Ishikawa (cell line): ENCODE measurements around the gene CAPS.

Experiments used
- CEBPB ChIP-seq: IDR thresholded peaks from 2 replicates; pipeline ENCODE4 v1.6.1; 2012
- CREB1 ChIP-seq: IDR thresholded peaks from 2 replicates; pipeline ENCODE4 v1.6.1; 2012; ENCODE audit warnings: low read depth
- EGR1 ChIP-seq: IDR thresholded peaks from 2 replicates; pipeline ENCODE4 v1.6.1; 2012
- EP300 ChIP-seq: IDR thresholded peaks from 2 replicates; pipeline ENCODE4 v1.6.1; 2012; ENCODE audit warnings: borderline replicate concordance
- FOXM1 ChIP-seq: IDR thresholded peaks from 2 replicates; pipeline ENCODE4 v1.6.1; 2012; ENCODE audit warnings: low read depth, borderline replicate concordance
- NFIC ChIP-seq: IDR thresholded peaks from 2 replicates; pipeline ENCODE4 v1.6.1; 2012
- RAD21 ChIP-seq: IDR thresholded peaks from 2 replicates; pipeline ENCODE4 v1.6.1; 2012; ENCODE audit warnings: low read depth
- TAF1 ChIP-seq: IDR thresholded peaks from 2 replicates; pipeline ENCODE4 v1.6.1; 2012; ENCODE audit warnings: low read depth, mild to moderate bottlenecking
- TCF12 ChIP-seq: IDR thresholded peaks from 2 replicates; pipeline ENCODE4 v1.6.1; 2012; ENCODE audit warnings: low read depth
- TEAD4 ChIP-seq: IDR thresholded peaks from 2 replicates; pipeline ENCODE4 v1.6.1; 2012
- YY1 ChIP-seq: IDR thresholded peaks from 2 replicates; pipeline ENCODE4 v1.6.1; 2012; ENCODE audit warnings: low read depth
- ZBTB7A ChIP-seq: IDR thresholded peaks from 2 replicates; pipeline ENCODE4 v1.6.1; 2012; ENCODE audit warnings: low read depth
- TF ChIP-seq, protein P1 (sequence below): IDR thresholded peaks from 2 replicates; pipeline ENCODE4 v1.6.1; 2012
- TF ChIP-seq, protein P2 (sequence below): IDR thresholded peaks from 2 replicates; pipeline ENCODE4 v1.6.1; 2012; ENCODE audit warnings: low read depth, mild to moderate bottlenecking
- TF ChIP-seq, protein P3 (sequence below): IDR thresholded peaks from 2 replicates; pipeline ENCODE4 v1.6.1; 2012

The CAPS gene

DNA sequence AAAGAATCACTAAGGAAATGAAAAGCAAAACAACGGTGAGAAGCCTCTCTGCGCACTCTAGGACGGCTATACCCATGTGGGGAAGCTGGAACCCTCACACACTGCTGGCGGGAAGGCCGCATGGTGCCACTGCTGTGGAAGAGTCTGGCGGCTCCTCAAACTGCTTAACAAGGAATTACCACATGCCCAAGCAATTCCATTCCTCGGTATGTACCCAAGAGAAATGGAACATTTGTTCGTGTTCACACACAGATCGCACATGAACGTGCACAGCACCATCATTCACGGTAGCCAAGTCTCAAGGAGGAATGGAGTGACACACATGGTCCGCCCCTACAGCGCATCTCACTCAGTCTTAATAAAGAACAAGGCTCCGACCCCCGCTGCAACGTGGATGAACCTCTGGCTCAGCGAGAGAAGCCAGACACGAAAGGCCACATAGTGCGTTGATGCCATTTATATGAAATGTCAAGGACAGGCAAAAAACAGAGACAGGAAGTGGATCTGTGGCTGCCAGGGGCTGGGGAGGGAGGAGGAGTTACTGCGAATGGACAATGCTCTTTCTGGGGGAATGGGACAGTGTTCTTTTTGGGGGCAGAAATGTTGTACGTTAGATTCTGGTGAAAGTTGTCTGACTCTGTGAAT, 7.6 kb downstream of the CAPS start:
- TF ChIP-seq CREB1 (no peak), CEBPB (no peak), FOXM1 (no peak), YY1 (no peak), RAD21 (no peak)
- TF ChIP-seq, protein P1, sequence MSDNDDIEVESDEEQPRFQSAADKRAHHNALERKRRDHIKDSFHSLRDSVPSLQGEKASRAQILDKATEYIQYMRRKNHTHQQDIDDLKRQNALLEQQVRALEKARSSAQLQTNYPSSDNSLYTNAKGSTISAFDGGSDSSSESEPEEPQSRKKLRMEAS: no peak

DNA sequence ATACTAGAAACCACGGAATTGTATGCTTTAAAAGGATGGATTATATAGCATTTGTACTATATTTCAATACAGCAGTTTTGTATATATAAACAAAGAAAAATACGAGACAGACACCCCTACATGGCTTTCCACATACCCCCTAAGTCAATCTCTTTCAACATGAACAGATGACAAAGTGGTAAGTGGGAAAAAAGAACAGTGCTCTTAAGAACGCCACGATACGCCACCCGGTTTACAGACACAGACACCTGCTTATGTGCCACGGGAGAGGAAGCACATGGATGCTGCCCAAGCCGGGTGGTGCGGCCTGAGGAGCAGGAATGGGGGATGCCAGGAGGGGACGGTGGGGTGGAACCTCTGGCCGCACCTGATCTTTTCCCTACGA, 8.1 kb downstream of the CAPS start:
- TF ChIP-seq, protein P2, sequence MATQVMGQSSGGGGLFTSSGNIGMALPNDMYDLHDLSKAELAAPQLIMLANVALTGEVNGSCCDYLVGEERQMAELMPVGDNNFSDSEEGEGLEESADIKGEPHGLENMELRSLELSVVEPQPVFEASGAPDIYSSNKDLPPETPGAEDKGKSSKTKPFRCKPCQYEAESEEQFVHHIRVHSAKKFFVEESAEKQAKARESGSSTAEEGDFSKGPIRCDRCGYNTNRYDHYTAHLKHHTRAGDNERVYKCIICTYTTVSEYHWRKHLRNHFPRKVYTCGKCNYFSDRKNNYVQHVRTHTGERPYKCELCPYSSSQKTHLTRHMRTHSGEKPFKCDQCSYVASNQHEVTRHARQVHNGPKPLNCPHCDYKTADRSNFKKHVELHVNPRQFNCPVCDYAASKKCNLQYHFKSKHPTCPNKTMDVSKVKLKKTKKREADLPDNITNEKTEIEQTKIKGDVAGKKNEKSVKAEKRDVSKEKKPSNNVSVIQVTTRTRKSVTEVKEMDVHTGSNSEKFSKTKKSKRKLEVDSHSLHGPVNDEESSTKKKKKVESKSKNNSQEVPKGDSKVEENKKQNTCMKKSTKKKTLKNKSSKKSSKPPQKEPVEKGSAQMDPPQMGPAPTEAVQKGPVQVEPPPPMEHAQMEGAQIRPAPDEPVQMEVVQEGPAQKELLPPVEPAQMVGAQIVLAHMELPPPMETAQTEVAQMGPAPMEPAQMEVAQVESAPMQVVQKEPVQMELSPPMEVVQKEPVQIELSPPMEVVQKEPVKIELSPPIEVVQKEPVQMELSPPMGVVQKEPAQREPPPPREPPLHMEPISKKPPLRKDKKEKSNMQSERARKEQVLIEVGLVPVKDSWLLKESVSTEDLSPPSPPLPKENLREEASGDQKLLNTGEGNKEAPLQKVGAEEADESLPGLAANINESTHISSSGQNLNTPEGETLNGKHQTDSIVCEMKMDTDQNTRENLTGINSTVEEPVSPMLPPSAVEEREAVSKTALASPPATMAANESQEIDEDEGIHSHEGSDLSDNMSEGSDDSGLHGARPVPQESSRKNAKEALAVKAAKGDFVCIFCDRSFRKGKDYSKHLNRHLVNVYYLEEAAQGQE: no peak
- no peak for TF ChIP-seq TCF12
- no peak for TF ChIP-seq RAD21
- TF ChIP-seq, protein P1: no peak
- no peak for TF ChIP-seq FOXM1
- TF ChIP-seq TAF1: no peak

DNA sequence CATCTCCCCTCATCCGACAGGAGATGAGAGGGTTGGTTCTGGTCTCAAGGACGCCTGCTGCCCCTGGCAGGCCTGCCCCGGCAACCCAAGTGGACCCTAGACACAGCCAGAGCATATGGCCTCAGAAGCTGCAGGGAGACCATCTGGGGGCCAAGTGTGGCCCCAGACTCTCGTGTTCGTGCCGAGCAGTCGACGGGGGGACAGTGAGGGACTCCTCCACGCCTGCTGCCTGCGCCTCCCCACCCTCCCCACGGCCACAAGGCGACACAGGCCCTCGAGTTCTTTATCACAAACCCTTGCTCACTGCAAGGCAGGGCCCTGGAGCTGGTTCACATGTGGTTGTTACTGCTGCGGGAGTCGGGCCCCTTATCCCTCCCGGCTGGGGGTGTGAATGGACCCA, 9.3 kb downstream of the CAPS start:
- TF ChIP-seq TAF1 (no peak), NFIC (no peak), RAD21 (no peak), EGR1 (no peak), CREB1 (no peak), TEAD4 (no peak), YY1 (no peak)
- TF ChIP-seq, protein P3, sequence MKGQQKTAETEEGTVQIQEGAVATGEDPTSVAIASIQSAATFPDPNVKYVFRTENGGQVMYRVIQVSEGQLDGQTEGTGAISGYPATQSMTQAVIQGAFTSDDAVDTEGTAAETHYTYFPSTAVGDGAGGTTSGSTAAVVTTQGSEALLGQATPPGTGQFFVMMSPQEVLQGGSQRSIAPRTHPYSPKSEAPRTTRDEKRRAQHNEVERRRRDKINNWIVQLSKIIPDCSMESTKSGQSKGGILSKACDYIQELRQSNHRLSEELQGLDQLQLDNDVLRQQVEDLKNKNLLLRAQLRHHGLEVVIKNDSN: no peak
- TF ChIP-seq, protein P1: no peak

DNA sequence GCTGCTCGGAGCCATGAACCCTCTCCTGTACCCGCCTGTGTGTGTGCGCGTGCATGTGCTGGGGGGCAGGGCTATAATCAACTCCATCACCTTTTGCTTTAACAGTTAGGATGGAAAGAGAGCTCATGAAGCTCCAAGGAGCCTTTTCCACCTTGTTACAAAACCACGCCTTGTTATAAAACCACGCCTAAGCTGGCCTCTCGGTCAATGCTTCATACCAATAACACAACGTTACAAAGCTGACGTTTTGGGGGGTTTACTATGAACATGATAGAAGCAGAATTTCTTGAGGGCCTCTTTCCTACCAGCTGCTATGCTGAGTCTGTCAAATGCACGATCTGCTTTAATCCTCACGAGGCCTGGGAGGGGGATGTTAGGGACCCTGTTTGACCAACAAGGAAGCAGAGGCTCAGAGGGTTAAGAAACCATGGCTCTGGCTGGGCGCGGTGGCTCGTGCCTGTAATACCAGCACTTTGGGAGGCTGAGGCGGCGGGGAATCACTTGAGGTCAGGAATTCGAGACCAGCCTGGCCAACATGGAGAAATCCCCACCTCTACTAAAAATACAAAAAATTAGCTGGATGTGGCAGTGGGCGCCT, 11.9 kb downstream of the CAPS start:
- TF ChIP-seq NFIC (no peak), TCF12 (no peak)
- TF ChIP-seq, protein P2: no peak

DNA sequence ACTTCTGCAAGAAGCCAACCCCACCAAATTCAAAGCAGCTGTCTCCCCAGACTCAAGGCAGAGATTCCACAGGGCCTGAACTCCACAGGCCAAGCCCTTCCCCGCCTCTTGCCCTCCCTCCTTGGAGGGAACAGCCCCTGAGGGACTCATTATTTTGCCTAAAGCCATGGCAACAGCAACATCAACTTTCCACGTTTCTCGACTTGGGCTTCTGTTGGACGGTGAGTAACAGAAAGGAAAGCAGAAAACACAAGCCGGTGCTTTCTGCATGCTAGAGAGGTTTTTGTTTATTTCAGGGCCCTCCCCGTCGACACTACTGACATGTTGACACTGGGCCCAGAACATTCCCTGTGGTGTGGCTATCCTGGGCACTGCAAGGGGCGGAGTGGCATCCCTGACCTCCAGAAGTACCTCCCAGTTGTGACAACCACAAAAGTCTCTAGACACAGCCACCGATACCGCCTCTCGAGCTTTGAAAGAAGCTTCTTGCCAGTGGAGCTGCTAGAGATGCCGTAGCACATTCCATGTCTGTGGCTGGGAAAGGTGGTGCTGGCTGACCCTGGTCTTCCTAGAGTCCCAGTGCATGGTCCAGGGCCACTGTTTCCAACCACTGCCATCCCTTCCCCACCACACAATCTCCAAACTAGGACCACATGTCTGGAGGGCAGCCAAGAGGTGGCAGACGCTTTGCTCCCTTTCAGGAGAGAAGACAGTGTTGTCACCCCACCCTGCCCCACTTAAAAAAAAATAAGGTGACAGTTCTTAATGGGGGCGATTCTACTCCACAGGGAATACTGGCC, 12.8 kb downstream of the CAPS start:
- TF ChIP-seq TAF1 (no peak), TCF12 (no peak), FOXM1 (no peak), ZBTB7A (no peak), RAD21 (no peak), NFIC (no peak), CREB1 (no peak), CEBPB (no peak), YY1 (no peak), EP300 (no peak)
- TF ChIP-seq, protein P3: no peak
- TF ChIP-seq, protein P1: no peak
- TF ChIP-seq, protein P2: no peak
